Activated CD4-positive, alpha-beta T cell treated with anti-CD3 and anti-CD28 coated beads, Interleukin-2, amount 50 U/mL, for 24 hours (primary cell): ENCODE measurements around the gene TPK1.
"Not testable (repeated sequence)": the region's sequence is repeated elsewhere in the genome, so short reads cannot be mapped to it uniquely, and the experiment has no call there.

Experiments used
- DNase-seq, 2 donors: peaks; one replicate each; pipeline ENCODE4 v3.0.0-alpha.2; 2020; ENCODE audit warnings: low read depth in 1 of 2, low spot score in 1 of 2

TPK1 gene

GRCh38 chr7:144824360-144824759 lies 11.5 kb downstream of the TPK1 start:
- no peak for DNase-seq

GRCh38 chr7:144822223-144822622 lies 13.6 kb downstream of the TPK1 start:
- DNase-seq: no peak

GRCh38 chr7:144821067-144821466 lies 14.8 kb downstream of the TPK1 start:
- peak in 1 of 2 donors; percentile 42 for DNase-seq

GRCh38 chr7:144820552-144820951 lies 15.3 kb downstream of the TPK1 start:
- no peak for DNase-seq

- no peak for DNase-seq
Measured at GRCh38 chr7:144819566-144819965, 16.3 kb downstream of the TPK1 start.

GRCh38 chr7:144818511-144818910 lies 17.3 kb downstream of the TPK1 start:
- peak in 1 of 2 donors; percentile 36 for DNase-seq

GRCh38 chr7:144817001-144817400 lies 18.9 kb downstream of the TPK1 start:
- DNase-seq: no peak

GRCh38 chr7:144814299-144814698 lies 21.6 kb downstream of the TPK1 start:
- DNase-seq: no peak

- DNase-seq: no peak
Measured at GRCh38 chr7:144812379-144813283, 23.2 kb downstream of the TPK1 start.

- no peak for DNase-seq
Measured at GRCh38 chr7:144805627-144806239, 30.1 kb downstream of the TPK1 start.

GRCh38 chr7:144800678-144801436 lies 35.0 kb downstream of the TPK1 start:
- not testable (repeated sequence) for DNase-seq

- no peak for DNase-seq
Measured at GRCh38 chr7:144796919-144797318, 38.9 kb downstream of the TPK1 start.

- DNase-seq: no peak
Measured at GRCh38 chr7:144792050-144792449, 43.8 kb downstream of the TPK1 start.

GRCh38 chr7:144791488-144791887 lies 44.4 kb downstream of the TPK1 start:
- no peak for DNase-seq

GRCh38 chr7:144787127-144787526 lies 48.7 kb downstream of the TPK1 start:
- DNase-seq: no peak

GRCh38 chr7:144786522-144786921 lies 49.3 kb downstream of the TPK1 start:
- no peak for DNase-seq

- DNase-seq: no peak
Measured at GRCh38 chr7:144786079-144786478, 49.8 kb downstream of the TPK1 start.

- no peak for DNase-seq
Measured at GRCh38 chr7:144785521-144785920, 50.3 kb downstream of the TPK1 start.

GRCh38 chr7:144784943-144785342 lies 50.9 kb downstream of the TPK1 start:
- no peak for DNase-seq

- DNase-seq: no peak
Measured at GRCh38 chr7:144784441-144784840, 51.4 kb downstream of the TPK1 start.

- no peak for DNase-seq
Measured at GRCh38 chr7:144782883-144783282, 53.0 kb downstream of the TPK1 start.
